Kidney (tissue), 22 donors: ENCODE results near the gene MAD1L1. TPM values are rescaled to one million over a fixed set of nuclear protein-coding genes. Genes with fewer than 3 reads are reported as not detected.

Experiments
- DNase-seq, 5 donors: peaks; one replicate each; pipeline ENCODE4 v3.0.0-alpha.2; 2013 to 2020
- FAIRE-seq: peaks from 2 replicates; lab custom pipeline; 2012; peaks lifted over from hg19 to GRCh38; lab: Jason Lieb, UNC
- H3K27ac ChIP-seq, 2 donors: one replicate each; pipeline ENCODE4 v1.7.0; 2013; ENCODE audit warnings: low read depth in 2 of 2, low read length in 2 of 2, inconsistent platforms in 1 of 2
- H3K27me3 ChIP-seq: one replicate; pipeline ENCODE4 v1.7.1; 2013; ENCODE audit warnings: low read length, inconsistent platforms; ENCODE audit not compliant: control insufficient read depth, insufficient read depth
- H3K36me3 ChIP-seq, 3 donors: one replicate each; pipeline versions ENCODE4 v1.7.0 to v1.7.1; 2013; ENCODE audit warnings: low read length in 3 of 3, control low read depth in 1 of 3, inconsistent platforms in 1 of 3; ENCODE audit not compliant: insufficient read depth in 3 of 3, control insufficient read depth in 2 of 3
- H3K4me1 ChIP-seq, 3 donors: one replicate each; pipeline versions ENCODE4 v1.7.0 to v1.7.1; 2013; ENCODE audit warnings: low read length in 3 of 3, inconsistent platforms in 1 of 3, low read depth in 1 of 3; ENCODE audit not compliant: control insufficient read depth in 2 of 3, insufficient read depth in 2 of 3
- H3K4me3 ChIP-seq, 3 donors: one replicate each; pipeline versions ENCODE4 v1.7.0 to v1.8.1; 2013; ENCODE audit warnings: low read length in 3 of 3, control low read depth in 1 of 3, inconsistent platforms in 1 of 3
- H3K9ac ChIP-seq, 3 donors: one replicate each; pipeline versions ENCODE4 v1.7.0 to v1.7.1; 2013; ENCODE audit warnings: low read length in 3 of 3, control low read depth in 1 of 3, inconsistent platforms in 1 of 3
- H3K9me3 ChIP-seq, 3 donors: one replicate each; pipeline versions ENCODE4 v1.7.0 to v1.7.1; 2013; ENCODE audit warnings: low read length in 3 of 3, control low read depth in 1 of 3, inconsistent platforms in 1 of 3; ENCODE audit not compliant: control insufficient read depth in 2 of 3, insufficient read depth in 1 of 3
- intact Hi-C: fragments of 100-400 bp; cut with DNase I; formaldehyde crosslinking; loops from one replicate; pipeline ENCODE4 v1.11.1; 2022
- long read RNA-seq, 10 donors: library from polyadenylated mRNA in 1 of 10; unstranded in 1 of 10; transcript quantifications; one replicate each; pipeline ENCODE4 v2.0.0 and lab custom pipeline, GENCODE V29; 2021 to 2026
- polyA plus RNA-seq: library from polyadenylated mRNA; stranded (reverse); fragments of 350-450 nt; fragmentation: Illumina TruSeq; extraction: RNeasy Lipid Tissue Mini Kit (QIAGEN cat#74804); gene quantifications from one replicate; pipeline ENCODE4 v1.2.3, GENCODE V29; 2014; ENCODE audit warnings: low read depth, low replicate concordance; ENCODE audit not compliant: insufficient read depth
- total RNA-seq: library from RNA; stranded (reverse); fragmentation: NEBNext Ultra II Directional; extraction: Animal tissue kit (Norgen Biotek cat#: 25700); gene quantifications from one replicate; pipeline ENCODE4 v1.2.1, GENCODE V29; 2021
- TF ChIP-seq, protein P1 (sequence below): IDR thresholded peaks from 3 replicates; pipeline ENCODE4 v1.5.1; 2012; ENCODE audit warnings: mild to moderate bottlenecking, moderate library complexity, borderline replicate concordance; ENCODE audit not compliant: insufficient read depth; ENCODE audit errors: extremely low read depth
- donor health status: control.
- donor health status: control.
- donor health status: control.
- donor health status: control.
- donor health status: control.
- donor health status: DM: yes; HTN: yes; CAD: no.
- donor health status: Normal renal cell carcinoma (clear cell type).

MAD1L1 gene
- total RNA-seq, result 45.2 TPM
- 33.2 TPM for polyA plus RNA-seq
- long read RNA-seq, donor 1, result 0 reads
- long read RNA-seq, donor 2, partial matches to known transcripts, result 8 of 18 reads
- long read RNA-seq, donor 2, other reads (novel, unspliced or antisense), result 8 of 18 reads
- long read RNA-seq, donor 3, partial matches to known transcripts, result 0 of 1 reads
- long read RNA-seq, donor 3, other reads (novel, unspliced or antisense), result 0 of 1 reads
- long read RNA-seq, donor 4, result 0 reads
- long read RNA-seq, donor 5, result 0 reads
- long read RNA-seq, donor 6, result 0 reads
- long read RNA-seq, donor 7, transcript MAD1L1-204 (19 exons, 2,991 nt), result minor isoform, 5 of 102 reads
- long read RNA-seq, donor 7, transcript MAD1L1-202 (19 exons, 2,762 nt), result major isoform, 8 of 102 reads
- long read RNA-seq, donor 7, partial matches to known transcripts, result 18 of 102 reads
- long read RNA-seq, donor 7, other reads (novel, unspliced or antisense), result 70 of 102 reads
- long read RNA-seq, donor 8, result 0 reads
- long read RNA-seq, donor 9, partial matches to known transcripts, result 0 of 1 reads
- long read RNA-seq, donor 9, other reads (novel, unspliced or antisense), result 0 of 1 reads
- long read RNA-seq, donor 10, partial matches to known transcripts, result 0 of 1 reads
- long read RNA-seq, donor 10, other reads (novel, unspliced or antisense), result 0 of 1 reads

DNA sequence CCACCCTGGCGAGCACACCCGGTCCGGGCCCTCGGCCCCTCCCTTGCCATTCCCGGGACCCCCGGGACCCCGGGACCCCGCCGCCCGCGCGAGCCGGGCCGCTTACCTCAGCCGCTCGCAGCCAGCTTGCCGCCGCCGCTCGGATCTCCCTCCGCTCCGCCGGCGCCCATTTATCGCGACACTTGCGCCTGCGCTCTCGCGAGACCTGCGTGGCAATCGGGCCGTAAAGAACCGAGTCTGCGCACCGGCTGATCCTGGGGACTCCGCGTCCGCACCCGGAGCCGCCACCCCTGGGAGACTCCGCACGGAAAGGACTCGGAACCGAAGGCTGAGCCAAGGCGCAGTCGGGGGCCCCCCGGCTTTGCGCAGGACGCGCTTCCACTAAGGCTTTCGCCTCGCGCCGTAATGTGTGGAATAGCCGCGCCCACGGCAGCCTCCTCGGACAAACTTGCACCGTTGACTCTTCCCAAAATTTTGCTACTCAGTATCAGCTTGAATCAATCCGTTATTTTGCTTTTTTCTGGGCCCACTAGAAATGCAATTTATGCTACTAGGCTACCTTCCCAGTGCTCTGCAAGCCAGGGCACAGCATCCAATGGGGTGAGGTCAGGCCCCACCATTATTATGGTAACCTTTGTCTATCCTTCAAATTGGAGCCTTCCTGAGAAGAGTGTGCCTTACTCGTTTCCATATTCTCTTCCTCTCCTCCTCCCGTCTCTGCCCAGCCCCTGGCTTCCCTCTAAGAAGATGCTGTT, at the start of gene MAD1L1:
Gene MAD1L1, minus strand, starts transcription at position 180 of the 755 bp plus-strand sequence. CDS start 2,812 bp downstream, outside the sequence.
- peaks cover 0 to 6% (median 0%) of the 10 kb centered on the region in 3 donors for H3K4me1 ChIP-seq
- H3K9me3 ChIP-seq, result no peaks in the 10 kb centered on the region
- no peak for FAIRE-seq
- intact Hi-C loops, result no loop called here
- H3K27me3 ChIP-seq, result no peaks in the 10 kb centered on the region
- peak within 1 kb of the TSS; percentile 69 to 89 (median 70) for H3K4me3 ChIP-seq
- DNase-seq, result peak; percentile 90 to 96 (median 95)
- H3K36me3 ChIP-seq, result peaks cover 6 to 21% (median 7%) of the 10 kb centered on the region in 3 donors
- TF ChIP-seq, protein P1, sequence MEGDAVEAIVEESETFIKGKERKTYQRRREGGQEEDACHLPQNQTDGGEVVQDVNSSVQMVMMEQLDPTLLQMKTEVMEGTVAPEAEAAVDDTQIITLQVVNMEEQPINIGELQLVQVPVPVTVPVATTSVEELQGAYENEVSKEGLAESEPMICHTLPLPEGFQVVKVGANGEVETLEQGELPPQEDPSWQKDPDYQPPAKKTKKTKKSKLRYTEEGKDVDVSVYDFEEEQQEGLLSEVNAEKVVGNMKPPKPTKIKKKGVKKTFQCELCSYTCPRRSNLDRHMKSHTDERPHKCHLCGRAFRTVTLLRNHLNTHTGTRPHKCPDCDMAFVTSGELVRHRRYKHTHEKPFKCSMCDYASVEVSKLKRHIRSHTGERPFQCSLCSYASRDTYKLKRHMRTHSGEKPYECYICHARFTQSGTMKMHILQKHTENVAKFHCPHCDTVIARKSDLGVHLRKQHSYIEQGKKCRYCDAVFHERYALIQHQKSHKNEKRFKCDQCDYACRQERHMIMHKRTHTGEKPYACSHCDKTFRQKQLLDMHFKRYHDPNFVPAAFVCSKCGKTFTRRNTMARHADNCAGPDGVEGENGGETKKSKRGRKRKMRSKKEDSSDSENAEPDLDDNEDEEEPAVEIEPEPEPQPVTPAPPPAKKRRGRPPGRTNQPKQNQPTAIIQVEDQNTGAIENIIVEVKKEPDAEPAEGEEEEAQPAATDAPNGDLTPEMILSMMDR, result no peak
- H3K27ac ChIP-seq, result no peak within 1 kb of the TSS
- H3K9ac ChIP-seq, result peak within 1 kb of the TSS; percentile 11 to 80 (median 54)

DNA sequence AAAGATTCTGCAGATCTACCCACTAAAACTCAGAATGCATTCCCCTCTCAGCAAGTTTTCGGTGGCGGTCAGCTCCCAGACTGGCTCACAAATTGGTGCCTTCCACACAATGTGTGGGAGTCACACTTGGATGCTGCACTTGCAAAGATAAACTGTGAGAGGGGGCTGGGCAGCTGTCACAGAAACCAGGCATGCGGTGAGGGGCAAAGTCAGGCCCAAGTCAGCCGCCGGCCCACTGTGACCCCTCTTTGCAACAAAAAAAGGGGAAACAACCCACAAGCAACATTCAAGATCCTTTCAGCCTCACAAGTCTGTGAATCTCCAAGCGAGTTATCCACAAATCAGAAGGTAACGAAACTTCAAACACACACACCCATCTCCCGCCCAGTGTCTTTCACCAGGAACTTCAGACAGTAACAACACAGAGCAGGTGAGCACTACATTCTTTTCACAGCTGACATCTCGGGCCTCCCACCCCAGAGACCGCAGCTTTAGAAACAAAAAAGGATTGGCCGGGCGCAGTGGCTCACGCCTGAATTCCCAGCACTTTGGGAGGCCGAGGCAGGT, 49.5 kb upstream of the MAD1L1 start:
- Histone ChIP-seq H3K9me3 (no peaks in the 10 kb centered on the region), H3K9ac (no peak overlapping the region), H3K27ac (no peak overlapping the region), H3K4me1 (peaks cover 0 to 14% (median 6%) of the 10 kb centered on the region in 3 donors), H3K4me3 (no peak overlapping the region), H3K36me3 (no peaks in the 10 kb centered on the region), H3K27me3 (no peaks in the 10 kb centered on the region)
- peak; percentile 47 to 86 (median 78) for DNase-seq
- intact Hi-C loops, result no loop called here
- TF ChIP-seq, protein P1, result no peak
- no peak for FAIRE-seq

DNA sequence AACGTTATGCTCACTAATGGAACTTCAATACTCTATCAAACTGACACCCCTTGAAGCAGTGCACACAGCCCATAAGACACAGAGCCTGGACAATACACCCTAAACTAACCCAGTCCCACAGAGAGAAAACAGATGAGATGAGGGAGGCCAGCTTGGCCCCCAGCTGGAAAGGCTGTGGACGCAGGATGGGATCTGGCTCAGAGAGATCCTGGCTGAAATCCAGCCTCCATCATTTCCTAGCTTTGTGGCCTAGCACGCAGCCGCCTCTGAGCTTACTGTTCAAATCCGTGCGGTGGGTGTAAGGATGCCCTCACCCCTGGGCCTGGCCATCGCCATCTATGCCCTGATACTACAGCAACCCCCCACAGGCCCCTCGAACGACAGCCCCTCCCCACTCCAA, 48.8 kb upstream of the MAD1L1 start:
- Histone ChIP-seq H3K9ac (no peak overlapping the region), H3K4me3 (no peak overlapping the region), H3K27me3 (no peaks in the 10 kb centered on the region), H3K36me3 (no peaks in the 10 kb centered on the region), H3K9me3 (no peaks in the 10 kb centered on the region), H3K4me1 (peaks cover 0 to 14% (median 6%) of the 10 kb centered on the region in 3 donors), H3K27ac (peak overlapping the region in 1 of 2 donors; percentile 2)
- intact Hi-C loops, result no loop called here
- TF ChIP-seq, protein P1, result no peak
- FAIRE-seq (no peak), DNase-seq (peak in 3 of 5 donors; percentile 17 to 69 (median 61))
